ENCODE measurements around the gene SCN2A.

DNA sequence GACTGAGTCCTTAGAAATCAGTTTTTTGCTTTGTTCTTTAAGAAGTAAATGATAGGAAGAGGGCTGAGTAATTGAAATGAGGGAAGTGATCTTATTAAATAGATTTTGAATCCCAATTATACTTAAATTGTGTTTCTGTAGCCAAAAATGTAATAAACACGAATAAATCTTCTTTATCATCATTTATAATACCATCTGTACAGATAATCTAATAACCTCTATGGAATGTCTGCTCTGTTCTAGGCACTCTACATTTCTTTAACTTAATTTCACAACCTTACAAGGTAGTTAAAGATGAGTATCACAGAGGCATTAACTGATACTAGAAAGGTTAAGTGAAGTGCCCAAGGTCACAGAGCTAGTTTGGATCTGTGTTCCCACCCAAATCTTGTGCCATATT lies 14.3 kb upstream of the SCN2A start:
- TF ChIP-seq POLR2AphosphoS5 (IDR thresholded peaks at IDR 0.05; ENCODE audit: borderline replicate concordance, low read depth, low read length) = no peak
- TF ChIP-seq EZH2 (IDR thresholded peaks at IDR 0.05) = no peak
- no peak for TF ChIP-seq FOXP2 (optimal IDR thresholded peaks at IDR 0.05; ENCODE audit: control extremely low read depth, extremely low read length, insufficient read depth)

All from SK-N-MC (cell line).